Measurements from ENCODE around the gene TTYH2. TPM values are rescaled to one million over a fixed set of nuclear protein-coding genes. Genes with fewer than 3 reads are reported as not detected.
"Not testable (repeated sequence)": the region's sequence is repeated elsewhere in the genome, so short reads cannot be mapped to it uniquely, and the experiment has no call there.

Gene TTYH2
- total and polyA plus RNA-seq, 2 experiments from 2014 or later: 1.4 to 3.9 TPM

GRCh38 chr17:74281799-74282198 is 68.4 kb downstream of the TTYH2 start:
- Histone ChIP-seq H2AFZ (no peak overlapping the region), H3K27ac (ENCODE audit: low read depth) (no peak overlapping the region), H4K20me1 (replicated peaks; ENCODE audit: insufficient read depth) (no peaks in the 10 kb centered on the region), H3K27me3 (ENCODE audit: insufficient read depth) (no peaks in the 10 kb centered on the region), H3F3A (replicated peaks; ENCODE audit: low read depth) (no peaks in the 10 kb centered on the region), H3K36me3 (ENCODE audit: insufficient read depth) (no peaks in the 10 kb centered on the region), H3K4me1 (ENCODE audit: insufficient read depth) (peaks cover 7% of the 10 kb centered on the region; the same call in 1 of the 2 replicates), H3K79me2 (replicated peaks; ENCODE audit: insufficient read depth) (no peaks in the 10 kb centered on the region), H3K4me3 (no peak overlapping the region), H3K4me2 (no peak overlapping the region), H3K9me2 (ENCODE audit: insufficient read depth) (no peaks in the 10 kb centered on the region)
- H3K4me1 Mint-ChIP-seq: no peaks in the 10 kb centered on the region; the same call in 2 of the 3 replicates
- DNase-seq (ENCODE audit: low spot score): no peak
- no peak for ATAC-seq
- TF ChIP-seq JUNB (IDR thresholded peaks at IDR 0.05; ENCODE audit: unreplicated experiment) (no peak), EZH2 (IDR thresholded peaks at IDR 0.05; ENCODE audit: low read depth, unreplicated experiment) (no peak), POLR2AphosphoS5 (IDR thresholded peaks at IDR 0.05; ENCODE audit: low read depth) (no peak), ZNF462 (CRISPR knock-in tag; IDR thresholded peaks at IDR 0.05) (no peak), NANOG (IDR thresholded peaks at IDR 0.05; ENCODE audit: borderline replicate concordance) (no peak)
- H3K36me3 Mint-ChIP-seq (ENCODE audit: low read depth): no peaks in the 10 kb centered on the region
- H3K27me3 Mint-ChIP-seq (ENCODE audit: insufficient read depth, low read depth, poor library complexity): peaks cover 15% of the 10 kb centered on the region
- H3K9me3 Mint-ChIP-seq: no peaks in the 10 kb centered on the region
- no peak overlapping the region for H3K27ac Mint-ChIP-seq
- no peak overlapping the region for H3K4me3 Mint-ChIP-seq

- H3K27me3 ChIP-seq (ENCODE audit: insufficient read depth); H3K27ac Mint-ChIP-seq; H3F3A ChIP-seq (replicated peaks; ENCODE audit: low read depth); H3K9me2 ChIP-seq (ENCODE audit: insufficient read depth); H3K36me3 Mint-ChIP-seq (ENCODE audit: low read depth); H3K27ac ChIP-seq (ENCODE audit: low read depth); H3K9me3 Mint-ChIP-seq; H3K4me2 ChIP-seq; ATAC-seq; H2AFZ ChIP-seq; H4K20me1 ChIP-seq (replicated peaks; ENCODE audit: insufficient read depth); H3K4me1 ChIP-seq (ENCODE audit: insufficient read depth); H3K4me1 Mint-ChIP-seq; H3K36me3 ChIP-seq (ENCODE audit: insufficient read depth); H3K79me2 ChIP-seq (replicated peaks; ENCODE audit: insufficient read depth); H3K4me3 ChIP-seq; H3K4me3 Mint-ChIP-seq; DNase-seq (ENCODE audit: low spot score): not testable (repeated sequence)
- peaks cover 15% of the 10 kb centered on the region for H3K27me3 Mint-ChIP-seq (ENCODE audit: insufficient read depth, low read depth, poor library complexity)
Observed at GRCh38 chr17:74282274-74282586, 68.9 kb downstream of the TTYH2 start.
